Measurements from ENCODE around the gene C1S.
"Not testable (repeated sequence)": the region's sequence is repeated elsewhere in the genome, so short reads cannot be mapped to it uniquely, and the experiment has no call there.

C1S gene

GRCh38 chr12:7047306-7047705 is 13.2 kb upstream of the C1S start:
- no peak for DNase-seq

GRCh38 chr12:7049445-7049951 is 11.0 kb upstream of the C1S start:
- not testable (repeated sequence) for DNase-seq

GRCh38 chr12:7049973-7050372 is 10.5 kb upstream of the C1S start:
- not testable (repeated sequence) for DNase-seq

GRCh38 chr12:7054925-7055324 is 5.6 kb upstream of the C1S start:
- DNase-seq, result no peak

GRCh38 chr12:7055736-7056135 is 4.8 kb upstream of the C1S start:
- not testable (repeated sequence) for DNase-seq

GRCh38 chr12:7058163-7058845 is 2.2 kb upstream of the C1S start:
- no peak for DNase-seq

GRCh38 chr12:7058850-7059395 is 1.6 kb upstream of the C1S start:
- DNase-seq, result no peak

GRCh38 chr12:7059780-7060179 is 738 bp upstream of the C1S start:
- DNase-seq, result no peak

GRCh38 chr12:7061138-7061537 is 620 bp downstream of the C1S start:
- no peak for DNase-seq

GRCh38 chr12:7061596-7061995 is 1.1 kb downstream of the C1S start:
- DNase-seq, result no peak

- DNase-seq, result no peak
Observed at GRCh38 chr12:7064516-7064915, 4.0 kb downstream of the C1S start.

GRCh38 chr12:7065073-7065623 is 4.6 kb downstream of the C1S start:
- DNase-seq, result no peak

GRCh38 chr12:7066596-7066995 is 6.1 kb downstream of the C1S start:
- no peak for DNase-seq

- no peak for DNase-seq
Observed at GRCh38 chr12:7067096-7067495, 6.6 kb downstream of the C1S start.

GRCh38 chr12:7068240-7068993 is 7.9 kb downstream of the C1S start:
- DNase-seq, result no peak

- no peak for DNase-seq
Observed at GRCh38 chr12:7068994-7069346, 8.5 kb downstream of the C1S start.

GRCh38 chr12:7069386-7069785 is 8.9 kb downstream of the C1S start:
- DNase-seq, result no peak

GRCh38 chr12:7072035-7072434 is 11.5 kb downstream of the C1S start:
- DNase-seq, result no peak

GRCh38 chr12:7072554-7072953 is 12.0 kb downstream of the C1S start:
- DNase-seq, result no peak

- no peak for DNase-seq
Observed at GRCh38 chr12:7073946-7074345, 13.4 kb downstream of the C1S start.

GRCh38 chr12:7075518-7075917 is 15.0 kb downstream of the C1S start:
- no peak for DNase-seq

GRCh38 chr12:7075939-7076338 is 15.4 kb downstream of the C1S start:
- DNase-seq, result no peak

GRCh38 chr12:7076493-7076892 is 16.0 kb downstream of the C1S start:
- no peak for DNase-seq

GRCh38 chr12:7078163-7078562 is 17.6 kb downstream of the C1S start:
- no peak for DNase-seq

All from SHP77 (cell line).